ENCODE data around the gene HECW1.
A peak's percentile ranks its signal among the peaks of the same experiment; 100 is the strongest.
"Not testable (repeated sequence)": the region's sequence is repeated elsewhere in the genome, so short reads cannot be mapped to it uniquely, and the experiment has no call there.

HECW1 gene

GRCh38 chr7:43591558-43592180 is 479.2 kb downstream of the HECW1 start:
- FAIRE-seq: no peak
- DNase-seq (ENCODE audit: insufficient read length, low spot score): no peak
- TF ChIP-seq POU2F2 (IDR thresholded peaks at IDR 0.05; ENCODE audit: low read depth, low read length): 0 out of 2 replicates have a peak, but pooled peaks have one; percentile 16
- no peak for TF ChIP-seq TAF1 (IDR thresholded peaks at IDR 0.05; ENCODE audit: low read depth, low read length)
- peak; percentile 25; the same call in 1 of the 2 replicates for TF ChIP-seq SPI1 (IDR thresholded peaks at IDR 0.05; ENCODE audit: low read depth, low read length)
- TF ChIP-seq PAX5 (IDR thresholded peaks at IDR 0.05; ENCODE audit: insufficient read depth, low read length, severe bottlenecking): no peak
- TF ChIP-seq POLR2A (IDR thresholded peaks at IDR 0.05; ENCODE audit: low read depth, low read length): no peak
- TF ChIP-seq POLR2AphosphoS5 (IDR thresholded peaks at IDR 0.05; ENCODE audit: low read depth, low read length): peak; percentile 52

- DNase-seq (ENCODE audit: insufficient read length, low spot score) (no peak), FAIRE-seq (no peak)
- TF ChIP-seq POLR2AphosphoS5 (IDR thresholded peaks at IDR 0.05; ENCODE audit: low read depth, low read length): no peak
- TF ChIP-seq TAF1 (IDR thresholded peaks at IDR 0.05; ENCODE audit: low read depth, low read length): no peak
- no peak for TF ChIP-seq POU2F2 (IDR thresholded peaks at IDR 0.05; ENCODE audit: low read depth, low read length)
- TF ChIP-seq PAX5 (IDR thresholded peaks at IDR 0.05; ENCODE audit: insufficient read depth, low read length, severe bottlenecking): no peak
- no peak for TF ChIP-seq POLR2A (IDR thresholded peaks at IDR 0.05; ENCODE audit: low read depth, low read length)
- TF ChIP-seq SPI1 (IDR thresholded peaks at IDR 0.05; ENCODE audit: low read depth, low read length): no peak
Observed at GRCh38 chr7:43592326-43592725, 479.9 kb downstream of the HECW1 start.

DNA sequence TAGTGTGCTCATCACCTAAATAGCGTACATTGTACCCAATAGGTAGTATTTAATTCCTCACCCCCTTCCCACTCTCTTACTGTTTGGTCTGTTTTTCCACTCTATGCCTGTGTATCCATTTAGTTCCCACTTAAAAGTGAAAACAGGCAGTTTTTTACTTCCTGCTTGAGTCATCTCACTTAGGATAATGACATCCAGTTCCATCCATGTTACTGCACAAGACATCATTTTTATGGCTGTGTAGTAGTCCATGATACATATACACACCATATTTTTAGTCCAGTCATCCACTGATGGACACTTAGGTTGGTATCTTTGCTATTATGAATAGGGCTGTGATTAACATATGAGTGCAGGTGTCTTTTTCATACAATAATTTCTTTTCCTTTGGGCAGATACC is 480.6 kb downstream of the HECW1 start:
- no peak for TF ChIP-seq POLR2AphosphoS5 (IDR thresholded peaks at IDR 0.05; ENCODE audit: low read depth, low read length)
- TF ChIP-seq PAX5 (IDR thresholded peaks at IDR 0.05; ENCODE audit: insufficient read depth, low read length, severe bottlenecking): no peak
- TF ChIP-seq POLR2A (IDR thresholded peaks at IDR 0.05; ENCODE audit: low read depth, low read length): no peak
- no peak for TF ChIP-seq POU2F2 (IDR thresholded peaks at IDR 0.05; ENCODE audit: low read depth, low read length)
- no peak for TF ChIP-seq TAF1 (IDR thresholded peaks at IDR 0.05; ENCODE audit: low read depth, low read length)
- TF ChIP-seq SPI1 (IDR thresholded peaks at IDR 0.05; ENCODE audit: low read depth, low read length): no peak
- peak; percentile 13 for FAIRE-seq
- DNase-seq (ENCODE audit: insufficient read length, low spot score): no peak

DNA sequence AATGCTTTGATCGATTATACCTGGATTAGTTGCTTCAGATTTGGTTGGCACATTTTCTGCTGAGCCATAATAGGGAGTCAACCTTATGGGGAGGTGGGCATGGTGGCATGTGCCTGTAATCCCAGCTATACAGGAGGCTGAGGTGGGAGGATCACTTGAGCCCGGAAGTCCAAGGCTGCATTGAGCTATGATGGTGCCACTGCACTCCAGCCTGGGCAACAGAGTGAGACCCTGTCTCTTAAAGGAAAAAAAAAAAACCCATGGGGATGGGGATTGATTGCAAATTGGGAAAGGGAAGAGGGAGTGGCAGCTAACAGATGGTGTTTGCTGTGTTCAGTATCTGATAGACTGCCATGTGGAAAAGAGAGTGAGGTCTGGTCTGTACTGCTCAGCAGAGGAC is 481.6 kb downstream of the HECW1 start:
- FAIRE-seq (no peak), DNase-seq (ENCODE audit: insufficient read length, low spot score) (no peak)

GRCh38 chr7:43596426-43596825 is 484.0 kb downstream of the HECW1 start:
- not testable (repeated sequence) for DNase-seq (ENCODE audit: insufficient read length, low spot score); FAIRE-seq

More for the DNA sequence above, 481.6 kb downstream of the HECW1 start:
- TF ChIP-seq SPI1 (IDR thresholded peaks at IDR 0.05; ENCODE audit: low read depth, low read length) (no peak), PAX5 (IDR thresholded peaks at IDR 0.05; ENCODE audit: insufficient read depth, low read length, severe bottlenecking) (no peak)

- TF ChIP-seq POLR2A (IDR thresholded peaks at IDR 0.05; ENCODE audit: low read depth, low read length) (no peak), PAX5 (IDR thresholded peaks at IDR 0.05; ENCODE audit: insufficient read depth, low read length, severe bottlenecking) (no peak), POU2F2 (IDR thresholded peaks at IDR 0.05; ENCODE audit: low read depth, low read length) (no peak), POLR2AphosphoS5 (IDR thresholded peaks at IDR 0.05; ENCODE audit: low read depth, low read length) (no peak), TAF1 (IDR thresholded peaks at IDR 0.05; ENCODE audit: low read depth, low read length) (no peak), SPI1 (IDR thresholded peaks at IDR 0.05; ENCODE audit: low read depth, low read length) (no peak)
- no peak for DNase-seq (ENCODE audit: insufficient read length, low spot score)
- no peak for FAIRE-seq
Observed at GRCh38 chr7:43600056-43600455, 487.6 kb downstream of the HECW1 start.

DNA sequence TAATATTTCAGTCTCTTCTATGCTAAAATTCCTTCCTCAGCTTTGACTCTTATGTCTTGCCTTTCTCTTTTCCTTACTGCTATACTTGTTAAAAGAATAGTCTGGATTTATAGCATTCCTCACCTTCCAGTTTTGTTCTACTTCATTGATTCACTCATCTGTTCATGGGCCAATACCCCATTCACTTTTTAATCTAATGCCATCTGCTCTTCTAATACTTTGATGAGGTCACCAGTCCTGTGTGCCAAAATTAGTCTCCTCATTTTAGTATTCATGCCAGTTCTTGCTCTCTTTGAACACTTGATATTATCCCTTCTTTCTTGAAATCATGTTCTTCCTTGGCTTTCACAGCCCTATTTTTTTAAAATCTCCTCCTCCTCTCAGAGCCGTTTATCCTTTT is 489.8 kb downstream of the HECW1 start:
- DNase-seq (ENCODE audit: insufficient read length, low spot score): no peak
- TF ChIP-seq PAX5 (IDR thresholded peaks at IDR 0.05; ENCODE audit: insufficient read depth, low read length, severe bottlenecking) (no peak), POLR2A (IDR thresholded peaks at IDR 0.05; ENCODE audit: low read depth, low read length) (no peak)

GRCh38 chr7:43604251-43604650 is 491.8 kb downstream of the HECW1 start:
- FAIRE-seq (no peak), DNase-seq (ENCODE audit: insufficient read length, low spot score) (no peak)
- TF ChIP-seq POLR2A (IDR thresholded peaks at IDR 0.05; ENCODE audit: low read depth, low read length) (no peak), POU2F2 (IDR thresholded peaks at IDR 0.05; ENCODE audit: low read depth, low read length) (no peak), SPI1 (IDR thresholded peaks at IDR 0.05; ENCODE audit: low read depth, low read length) (no peak), PAX5 (IDR thresholded peaks at IDR 0.05; ENCODE audit: insufficient read depth, low read length, severe bottlenecking) (no peak), POLR2AphosphoS5 (IDR thresholded peaks at IDR 0.05; ENCODE audit: low read depth, low read length) (no peak), TAF1 (IDR thresholded peaks at IDR 0.05; ENCODE audit: low read depth, low read length) (no peak)

More for the DNA sequence above, 489.8 kb downstream of the HECW1 start:
- FAIRE-seq: no peak

DNA sequence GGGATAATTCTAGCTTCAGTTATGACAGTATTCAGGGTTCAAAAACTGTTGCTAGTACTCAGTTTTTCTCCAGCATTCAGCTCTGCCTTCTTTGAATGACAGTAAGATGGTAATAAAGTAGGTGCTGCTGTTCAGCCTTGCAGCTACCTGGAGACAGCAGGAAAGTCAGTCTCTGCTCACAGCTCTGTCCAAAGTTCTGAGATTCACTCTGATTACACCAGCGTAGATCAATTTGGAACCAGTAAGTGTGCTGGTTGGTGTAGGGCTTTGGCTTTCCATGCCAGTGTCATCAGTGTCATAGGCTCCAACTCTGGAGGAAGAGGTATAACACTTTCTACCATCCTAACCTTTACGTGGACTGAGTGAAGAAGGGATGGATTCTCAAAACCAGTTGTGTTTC is 496.6 kb downstream of the HECW1 start:
- DNase-seq (ENCODE audit: insufficient read length, low spot score) (no peak), FAIRE-seq (no peak)
- TF ChIP-seq POLR2A (IDR thresholded peaks at IDR 0.05; ENCODE audit: low read depth, low read length) (no peak), POU2F2 (IDR thresholded peaks at IDR 0.05; ENCODE audit: low read depth, low read length) (no peak)

DNA sequence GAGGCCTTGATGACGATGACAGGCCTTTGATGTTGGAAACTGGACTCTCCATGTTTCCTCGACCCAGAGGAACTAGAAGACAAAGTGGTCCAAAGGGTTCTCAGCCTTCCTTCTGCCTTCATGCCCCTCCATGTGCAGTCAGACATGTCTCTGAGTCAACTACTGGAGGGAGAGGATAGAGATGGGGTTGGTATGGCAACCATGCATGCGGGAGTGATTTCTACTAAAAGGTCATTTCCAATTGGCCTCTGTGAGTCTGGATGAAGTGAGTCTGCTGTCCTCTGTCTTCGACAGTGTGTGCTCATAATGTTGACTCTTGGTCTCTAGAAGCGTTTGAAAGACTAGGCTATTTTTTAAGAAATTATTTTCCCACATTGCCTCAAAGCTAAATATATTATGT is 499.7 kb downstream of the HECW1 start:
- DNase-seq (ENCODE audit: insufficient read length, low spot score) (no peak), FAIRE-seq (peak; percentile 33)
- TF ChIP-seq POLR2A (IDR thresholded peaks at IDR 0.05; ENCODE audit: low read depth, low read length): no peak
- no peak for TF ChIP-seq TAF1 (IDR thresholded peaks at IDR 0.05; ENCODE audit: low read depth, low read length)
- TF ChIP-seq SPI1 (IDR thresholded peaks at IDR 0.05; ENCODE audit: low read depth, low read length): no peak
- no peak for TF ChIP-seq PAX5 (IDR thresholded peaks at IDR 0.05; ENCODE audit: insufficient read depth, low read length, severe bottlenecking)
- no peak for TF ChIP-seq POLR2AphosphoS5 (IDR thresholded peaks at IDR 0.05; ENCODE audit: low read depth, low read length)
- no peak for TF ChIP-seq POU2F2 (IDR thresholded peaks at IDR 0.05; ENCODE audit: low read depth, low read length)

Measured in GM12891 (cell line).